ENCODE data around the gene MEAK7. TPM values are rescaled to one million over a fixed set of nuclear protein-coding genes. Genes with fewer than 3 reads are reported as not detected.

Gene MEAK7
- total RNA-seq, 4 donors from 2014 or later = 20.3 to 29.1 (median 21.8) TPM

- no peak overlapping the region for H3K4me3 ChIP-seq
- no peak for TF ChIP-seq POLR2AphosphoS5 (IDR thresholded peaks at IDR 0.05)
- no peak for TF ChIP-seq EP300 (IDR thresholded peaks at IDR 0.05; ENCODE audit: low read depth)
- TF ChIP-seq CTCF (IDR thresholded peaks at IDR 0.05) = no peak
- TF ChIP-seq POLR2A (IDR thresholded peaks at IDR 0.05) = no peak
- H3K27me3 ChIP-seq = no peaks in the 10 kb centered on the region
- 83 to 92% methylated on average over 2 to 8 of the region's 8 CpGs for WGBS, 2 donors (ENCODE audit: low coverage in 1 of 2)
- in situ Hi-C loops (cut with MboI; ENCODE audit: low pct_ligation_motif_present in 1 of 4, low pct_unique_long_range_greater_than_20kb in 1 of 4, low sequenced_read_pairs in 3 of 4) = loop anchor here in 2 of 4 donors (25.0 kb wide), 2 partner anchors 204 to 229 kb away; no protein-coding TSS in a partner anchor
- H3K36me3 ChIP-seq = no peaks in the 10 kb centered on the region
- intact Hi-C loops (cut with DNase I; ENCODE audit: low total_unique reads) = no loop called here
- peaks cover 13 to 28% (median 21%) of the 10 kb centered on the region in 4 donors for H3K4me1 ChIP-seq
- H3K9me3 ChIP-seq = no peaks in the 10 kb centered on the region
- DNase-seq = no peak
- no peak overlapping the region for H3K27ac ChIP-seq
Measured at GRCh38 chr16:84508502-84508901, 4.0 kb upstream of the MEAK7 start.

- H3K4me1 ChIP-seq = peaks cover 14 to 31% (median 21%) of the 10 kb centered on the region in 4 donors
- in situ Hi-C loops (cut with MboI; ENCODE audit: low pct_ligation_motif_present in 1 of 4, low pct_unique_long_range_greater_than_20kb in 1 of 4, low sequenced_read_pairs in 3 of 4) = loop anchor here in 2 of 4 donors (25.0 kb wide), 2 partner anchors 205 to 230 kb away; no protein-coding TSS in a partner anchor
- H3K36me3 ChIP-seq = no peaks in the 10 kb centered on the region
- no peaks in the 10 kb centered on the region for H3K27me3 ChIP-seq
- H3K27ac ChIP-seq = no peak overlapping the region
- intact Hi-C loops (cut with DNase I; ENCODE audit: low total_unique reads) = no loop called here
- DNase-seq = peak; percentile 35
- 68% methylated on average over 26 of the region's 27 CpGs; no CpG with 5 or more reads in 1 of the 2 donors for WGBS, 2 donors (ENCODE audit: low coverage in 1 of 2)
- no peak for TF ChIP-seq POLR2A (IDR thresholded peaks at IDR 0.05)
- TF ChIP-seq CTCF (IDR thresholded peaks at IDR 0.05) = no peak
- no peak for TF ChIP-seq EP300 (IDR thresholded peaks at IDR 0.05; ENCODE audit: low read depth)
- no peak for TF ChIP-seq POLR2AphosphoS5 (IDR thresholded peaks at IDR 0.05)
- H3K9me3 ChIP-seq = no peaks in the 10 kb centered on the region
- no peak overlapping the region for H3K4me3 ChIP-seq
Measured at GRCh38 chr16:84507011-84507982, 2.8 kb upstream of the MEAK7 start.

GRCh38 chr16:84505249-84506187, 1.1 kb upstream of the MEAK7 start:
- in situ Hi-C loops (cut with MboI; ENCODE audit: low pct_ligation_motif_present in 1 of 4, low pct_unique_long_range_greater_than_20kb in 1 of 4, low sequenced_read_pairs in 3 of 4) (loop anchor here in 2 of 4 donors (25.0 kb wide), 2 partner anchors 207 to 232 kb away; no protein-coding TSS in a partner anchor), intact Hi-C loops (cut with DNase I; ENCODE audit: low total_unique reads) (no loop called here)
- DNase-seq = no peak
- Histone ChIP-seq H3K27me3 (no peaks in the 10 kb centered on the region), H3K4me1 (peaks cover 14 to 31% (median 21%) of the 10 kb centered on the region in 4 donors), H3K9me3 (no peaks in the 10 kb centered on the region), H3K4me3 (peak overlapping the region in 3 of 4 donors; percentile 56 to 77 (median 58)), H3K27ac (peak overlapping the region; percentile 84 to 88 (median 86)), H3K36me3 (no peaks in the 10 kb centered on the region)
- TF ChIP-seq EP300 (IDR thresholded peaks at IDR 0.05; ENCODE audit: low read depth) = no peak
- TF ChIP-seq POLR2A (IDR thresholded peaks at IDR 0.05) = no peak
- no peak for TF ChIP-seq POLR2AphosphoS5 (IDR thresholded peaks at IDR 0.05)
- TF ChIP-seq CTCF (IDR thresholded peaks at IDR 0.05) = no peak
- WGBS, 2 donors (ENCODE audit: low coverage in 1 of 2) = 67 to 90% methylated on average over 4 to 32 of the region's 33 CpGs

All from transverse colon (tissue), 4 donors.